RKO (cell line): ENCODE results near the gene ELMOD3.
"Not testable (repeated sequence)": the region's sequence is repeated elsewhere in the genome, so short reads cannot be mapped to it uniquely, and the experiment has no call there.

Source experiments
- DNase-seq: peaks from one replicate; pipeline ENCODE4 v3.0.0-alpha.2; 2016; ENCODE audit warnings: low spot score

Gene ELMOD3

DNA sequence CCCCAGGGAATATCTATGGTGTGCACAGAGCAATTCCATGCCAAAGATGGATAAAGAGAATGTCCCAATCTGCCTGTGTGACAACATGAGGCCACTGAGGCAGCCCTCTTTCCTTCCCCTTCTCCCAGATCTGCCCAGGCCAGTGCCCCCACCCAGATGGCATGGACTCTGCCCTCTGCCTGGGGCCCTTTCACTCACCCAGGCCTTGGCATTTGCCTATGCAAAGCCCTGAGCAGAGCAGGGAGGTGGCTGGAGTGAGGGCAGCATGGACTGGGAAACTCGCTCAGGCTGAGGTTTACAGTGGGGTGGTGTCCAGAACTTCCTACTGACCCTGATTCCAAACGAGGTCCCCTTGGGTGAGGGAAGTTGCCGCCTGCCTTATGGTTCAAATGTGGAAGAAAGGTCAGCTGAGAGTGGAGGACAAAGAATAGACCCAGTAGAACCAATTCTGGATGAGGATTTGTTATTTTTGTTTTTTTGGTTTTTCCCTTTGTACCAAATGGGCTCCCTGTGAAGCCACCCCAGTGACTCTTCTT lies 72.8 kb downstream of the ELMOD3 start:
- DNase-seq: no peak

GRCh38 chr2:85428343-85428881 lies 73.8 kb downstream of the ELMOD3 start:
- no peak for DNase-seq

DNA sequence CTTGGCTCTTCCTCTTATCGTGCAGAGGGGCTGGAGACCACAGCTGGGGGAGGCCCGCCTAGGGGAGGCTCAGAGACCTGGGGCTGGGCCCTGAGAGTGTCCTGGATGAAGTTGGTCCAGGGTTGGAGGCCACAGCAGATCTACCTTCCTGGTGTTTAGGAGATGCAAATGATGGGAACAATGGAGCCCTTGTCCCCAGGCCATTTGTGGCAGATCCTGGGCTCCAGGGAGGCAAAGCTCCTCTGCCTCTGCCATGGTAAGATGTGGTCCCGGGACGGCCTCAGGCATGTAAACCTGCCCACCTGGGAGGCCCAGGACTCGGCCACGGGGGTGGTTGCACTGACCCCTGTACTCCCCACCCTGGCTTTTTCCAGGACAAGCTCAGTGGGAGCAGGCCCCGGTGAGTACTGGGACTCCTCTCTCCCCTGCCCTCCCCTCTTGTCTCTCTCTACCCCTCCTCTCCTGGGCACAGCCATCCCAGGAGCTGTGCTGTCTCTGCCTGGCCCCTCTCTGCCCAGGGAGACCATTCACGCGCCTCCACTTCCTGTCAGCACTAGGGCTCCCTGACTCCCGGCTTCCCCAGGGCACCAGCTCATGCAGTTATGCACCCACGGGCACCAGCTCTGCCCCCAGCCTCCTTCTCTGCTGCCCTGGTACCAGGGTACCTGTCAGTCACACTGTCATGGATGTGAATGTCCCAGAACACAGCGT lies 74.8 kb downstream of the ELMOD3 start:
- DNase-seq: no peak

GRCh38 chr2:85429924-85430289 lies 75.3 kb downstream of the ELMOD3 start:
- DNase-seq: no peak

- DNase-seq: no peak
Observed at GRCh38 chr2:85430752-85431569, 76.4 kb downstream of the ELMOD3 start.

DNA sequence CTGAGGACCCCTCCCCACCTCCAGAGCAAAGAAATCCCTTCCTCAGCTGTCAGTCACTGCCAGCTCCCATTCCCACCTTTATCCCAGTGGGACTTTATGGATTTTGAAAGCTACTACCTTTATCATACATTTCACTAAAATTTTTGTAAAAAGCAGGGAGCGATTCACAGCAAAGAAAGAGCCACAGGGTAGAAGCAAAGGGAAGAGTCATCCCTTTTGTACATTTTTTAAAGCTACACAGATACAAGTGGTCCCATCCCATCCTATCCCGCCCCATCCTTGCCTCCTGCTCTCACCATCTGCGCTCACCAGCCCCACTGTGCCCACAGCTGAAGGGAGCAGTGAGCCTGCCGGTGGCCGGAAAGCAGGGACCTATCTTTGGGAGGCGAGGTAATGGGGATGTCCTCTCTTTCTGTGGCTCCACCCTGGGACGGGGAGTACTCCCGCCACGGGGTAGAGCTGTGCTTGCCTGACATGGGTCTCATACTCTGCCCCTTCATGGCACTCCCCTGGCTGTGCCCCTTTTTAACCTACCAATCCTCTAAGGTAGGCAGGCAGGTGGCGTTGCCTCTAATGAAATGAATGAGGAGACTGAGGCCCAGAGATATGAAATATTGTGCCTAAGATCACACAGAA lies 77.1 kb downstream of the ELMOD3 start:
- no peak for DNase-seq

- no peak for DNase-seq
Observed at GRCh38 chr2:85433511-85434089, 79.0 kb downstream of the ELMOD3 start.

DNA sequence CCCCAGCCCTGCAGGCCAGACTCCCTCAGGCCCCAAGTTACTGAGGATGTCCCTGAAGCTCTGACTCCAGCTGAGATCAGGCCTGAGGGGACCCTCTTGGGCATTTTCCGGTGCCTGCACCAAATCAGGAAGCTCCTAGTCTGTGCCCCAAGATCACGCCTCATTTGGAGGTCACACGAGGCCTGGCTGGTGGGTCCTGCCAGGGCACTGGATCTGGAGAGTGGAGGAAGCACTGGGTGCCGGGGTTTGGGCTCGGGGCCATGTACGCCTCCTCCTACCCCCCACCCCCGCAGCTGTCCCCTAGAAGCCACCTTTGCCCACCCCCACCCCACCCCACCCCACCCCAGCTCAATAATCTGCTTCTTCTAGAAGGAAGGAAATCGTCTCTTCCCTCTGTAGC lies 80.1 kb downstream of the ELMOD3 start:
- no peak for DNase-seq

GRCh38 chr2:85435220-85435958 lies 80.8 kb downstream of the ELMOD3 start:
- DNase-seq: no peak

DNA sequence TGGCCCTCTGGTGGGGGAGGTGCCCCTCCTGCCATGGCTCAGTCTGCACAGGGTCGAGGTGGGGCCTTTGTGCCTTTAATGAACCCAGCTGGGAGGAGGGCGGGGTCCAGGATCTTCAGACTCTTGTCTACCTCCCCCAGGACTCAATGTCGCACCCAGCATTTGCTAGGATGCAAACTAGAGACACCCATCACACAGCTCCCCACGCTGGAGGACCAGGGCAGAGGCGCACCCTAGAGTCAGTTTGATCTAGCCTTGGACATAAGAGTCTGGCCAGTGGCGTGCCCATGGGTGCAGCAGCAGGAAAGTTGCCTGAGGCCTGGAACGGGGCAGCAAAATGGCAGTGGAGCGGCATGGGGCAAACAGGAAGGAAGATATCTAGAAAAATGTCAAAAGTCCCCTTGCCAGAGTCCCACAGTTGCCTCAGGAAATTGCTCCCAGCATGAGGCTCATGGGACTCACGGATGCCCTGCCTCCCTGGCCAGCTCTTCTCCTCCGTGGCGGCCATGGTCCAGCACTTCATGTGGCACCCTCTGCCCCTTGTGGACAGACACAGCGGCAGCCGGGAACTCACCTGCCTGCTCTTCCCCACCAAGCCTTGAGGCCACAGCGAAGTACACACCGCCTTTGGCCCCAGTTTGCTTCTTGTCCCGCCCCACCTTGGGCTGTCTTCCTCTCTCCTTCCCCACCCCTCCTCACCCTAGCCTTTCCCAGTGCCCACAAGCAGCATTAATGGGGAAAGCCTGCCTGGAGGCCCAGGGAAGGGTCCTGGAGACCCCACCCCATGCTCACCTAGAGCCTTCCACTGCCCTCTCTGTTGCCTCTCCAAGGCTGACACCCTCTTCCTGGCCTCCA lies 81.6 kb downstream of the ELMOD3 start:
- no peak for DNase-seq

GRCh38 chr2:85436836-85437487 lies 82.4 kb downstream of the ELMOD3 start:
- no peak for DNase-seq

DNA sequence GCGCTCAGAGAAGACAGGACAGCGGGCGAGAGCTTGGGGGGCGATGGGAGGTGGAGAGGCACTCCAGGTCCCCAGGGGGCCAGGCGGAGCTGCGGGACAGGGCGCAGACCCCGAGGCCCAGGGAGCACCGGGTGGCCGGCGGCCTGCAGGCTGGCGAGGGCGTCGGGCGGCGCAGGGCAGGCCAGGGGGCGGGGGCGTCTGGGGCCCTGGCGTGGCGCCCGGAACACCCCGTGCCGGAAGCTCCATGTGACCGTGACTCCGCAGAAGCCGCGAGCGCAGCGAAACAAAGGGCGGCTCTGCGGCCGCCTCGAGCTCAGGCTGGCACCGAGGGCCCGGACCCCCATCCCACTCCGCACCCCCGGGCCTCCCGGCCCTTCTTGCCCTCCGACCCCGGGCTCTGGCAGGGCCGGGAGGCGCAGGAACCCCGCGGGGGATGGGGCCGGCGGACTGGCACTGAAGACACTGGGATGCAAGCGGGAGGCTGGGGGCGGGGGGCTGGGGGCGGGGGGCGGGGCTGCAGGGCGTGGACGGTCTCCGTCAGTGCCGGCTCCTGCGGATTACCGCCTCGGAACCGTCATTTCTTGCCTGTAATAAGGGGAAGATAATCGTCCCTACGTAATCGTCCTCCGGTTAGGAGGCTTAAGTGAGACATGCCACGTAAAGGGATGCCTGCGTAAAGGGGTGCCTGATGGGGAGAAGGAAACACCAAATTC lies 83.1 kb downstream of the ELMOD3 start:
- DNase-seq: no peak

DNA sequence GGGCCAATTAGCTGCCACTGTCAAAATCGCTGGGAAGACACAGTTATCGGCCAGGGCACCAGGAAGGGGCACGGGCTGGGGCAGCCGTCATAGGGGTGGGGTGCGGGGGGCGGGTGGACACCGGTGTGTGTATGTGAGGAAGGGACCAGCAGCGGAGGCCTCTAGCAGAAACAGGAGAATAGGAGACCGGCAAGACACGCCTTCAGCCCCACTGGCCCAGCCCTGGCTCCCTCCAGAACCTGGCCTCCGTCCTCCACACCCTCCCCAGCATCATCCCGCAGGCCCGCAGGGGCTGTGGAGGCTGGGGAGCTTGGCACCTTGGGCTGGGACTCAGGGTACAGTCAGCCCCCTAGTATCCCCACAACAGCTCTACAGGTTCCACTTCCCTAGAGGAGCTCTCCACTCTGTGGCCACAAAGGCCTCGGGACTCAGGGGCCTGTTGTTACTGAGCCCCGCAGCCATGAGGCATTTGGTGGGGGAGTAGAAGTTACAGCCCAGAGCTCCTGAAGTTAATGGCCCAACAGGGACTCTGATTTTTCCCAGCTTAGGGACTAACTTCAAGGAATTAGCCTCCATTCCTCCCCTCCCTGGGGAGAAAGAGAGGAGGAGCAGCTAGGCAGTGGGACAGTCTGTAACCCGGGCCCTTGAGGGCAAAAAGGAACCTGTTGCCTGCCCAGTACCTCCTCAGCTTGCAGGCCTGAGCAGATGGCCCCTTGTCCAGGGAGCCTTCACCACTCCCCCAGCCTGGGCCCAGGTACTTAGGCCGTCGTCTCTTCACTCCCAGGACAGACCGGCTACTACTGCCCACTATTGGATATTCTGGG lies 83.8 kb downstream of the ELMOD3 start:
- DNase-seq: no peak

DNA sequence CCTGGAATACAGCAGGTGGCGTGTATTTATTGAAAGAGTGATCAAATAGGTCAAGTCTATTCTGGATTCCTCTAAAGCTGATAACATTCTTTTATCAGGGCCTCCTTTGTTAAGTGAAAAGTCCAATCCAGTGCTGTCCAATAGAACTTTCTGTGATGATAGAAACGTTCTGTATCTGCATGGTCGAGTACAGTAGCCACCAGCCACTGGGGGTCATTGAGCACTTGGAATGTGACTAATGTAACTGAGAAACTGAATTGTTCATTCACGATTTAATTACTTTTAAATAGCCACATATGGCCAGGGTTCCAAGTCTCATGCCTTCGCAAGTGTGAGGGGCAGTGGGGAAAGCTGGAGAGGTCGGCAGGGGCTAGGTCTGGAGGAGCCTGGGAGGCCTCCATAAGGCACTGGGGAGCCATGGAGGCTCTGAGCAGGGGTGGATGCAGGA lies 84.5 kb downstream of the ELMOD3 start:
- DNase-seq: no peak

DNA sequence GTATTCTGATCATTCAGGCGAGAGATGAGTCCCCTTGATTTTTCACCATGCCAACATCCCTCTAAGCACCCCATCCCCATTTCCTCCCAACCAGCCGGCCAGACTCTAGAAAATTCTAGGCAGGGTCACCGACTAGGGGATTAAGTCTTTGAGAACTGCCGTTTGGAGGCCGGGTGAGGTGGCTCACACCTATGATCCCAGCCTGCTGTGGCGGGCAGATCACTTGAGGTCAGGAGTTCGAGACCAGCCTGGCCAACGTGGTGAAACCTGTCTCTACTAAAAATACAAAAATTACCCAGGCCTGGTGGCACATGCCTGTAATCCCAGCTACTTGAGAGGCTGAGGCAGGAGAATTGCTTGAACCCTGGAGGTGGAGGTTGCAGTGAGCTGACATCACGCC lies 85.0 kb downstream of the ELMOD3 start:
- not testable (repeated sequence) for DNase-seq

DNA sequence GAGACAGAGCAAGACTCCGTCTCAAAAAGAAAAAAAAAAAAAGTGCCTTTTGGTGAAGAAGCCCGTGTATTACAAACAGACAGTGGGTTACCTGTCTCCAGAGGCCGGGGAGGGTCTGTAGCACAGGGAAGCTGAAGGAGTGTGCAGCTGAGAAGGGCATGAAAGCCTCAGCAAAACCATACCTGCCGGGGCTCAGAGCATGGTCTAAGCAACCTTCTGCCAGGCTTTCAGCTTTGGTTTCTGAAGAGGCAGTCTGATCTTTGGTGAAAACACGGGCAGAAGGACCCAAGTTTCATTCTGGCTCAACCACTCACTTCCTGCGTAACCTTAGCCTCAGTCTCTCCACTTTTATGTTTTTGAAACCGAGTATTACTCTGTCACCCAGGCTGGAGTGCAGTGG lies 85.4 kb downstream of the ELMOD3 start:
- DNase-seq: no peak

GRCh38 chr2:85440729-85441128 lies 86.2 kb downstream of the ELMOD3 start:
- no peak for DNase-seq
